ENCODE results near the gene SLC12A2.

DNA sequence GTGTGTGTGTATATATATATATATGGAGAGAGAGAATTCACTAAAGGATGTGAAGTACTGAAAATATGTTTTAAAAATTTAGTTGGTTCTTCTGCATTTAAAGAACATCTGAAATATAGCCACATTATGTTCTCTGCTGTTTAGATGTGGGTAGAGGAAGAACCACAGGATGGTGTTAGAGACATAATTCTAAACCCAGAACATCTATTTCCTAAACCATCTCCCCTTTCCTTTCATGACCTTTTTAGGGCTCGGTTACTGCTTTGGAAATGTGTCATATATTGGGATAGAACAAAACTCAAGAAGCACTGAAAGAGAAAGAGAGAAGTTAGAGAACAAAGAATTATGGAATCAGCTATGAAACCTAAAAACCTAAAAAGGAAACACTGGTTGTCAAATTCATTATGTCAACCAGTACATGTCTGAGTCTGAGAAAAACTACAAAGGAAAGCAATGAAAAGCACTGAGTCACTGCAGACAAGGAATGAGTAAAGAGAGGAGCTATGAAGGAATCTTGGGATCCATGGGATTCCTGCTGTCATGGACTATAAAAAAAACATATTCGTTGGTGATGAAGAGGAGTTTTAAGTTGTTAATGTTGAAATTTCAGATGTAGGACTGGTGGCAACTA, 28.4 kb downstream of the SLC12A2 start:
- TF ChIP-seq EZH2 (IDR thresholded peaks at IDR 0.05; ENCODE audit: insufficient read depth, poor library complexity, severe bottlenecking) (no peak), EZH2phosphoT487 (IDR thresholded peaks at IDR 0.05; ENCODE audit: insufficient read depth, low read depth) (no peak)

Measured in GM23248 (cell line).